IMR-90 (cell line): ENCODE results near the gene SVBP.

Experiments
- CEBPB ChIP-seq: IDR thresholded peaks from 2 replicates; pipeline ENCODE4 v1.6.1; 2012; ENCODE audit warnings: low read depth, low read length, improper control_type of control experiment
- FOS ChIP-seq: fragments of 150-350 bp; IDR thresholded peaks from 2 replicates; pipeline ENCODE4 v1.6.1; 2016; ENCODE audit warnings: low read depth, low read length
- MAFK ChIP-seq: IDR thresholded peaks from 2 replicates; pipeline ENCODE4 v1.6.1; 2012; ENCODE audit warnings: low read depth, low read length, improper control_type of control experiment
- MXI1 ChIP-seq: IDR thresholded peaks from 2 replicates; pipeline ENCODE4 v1.6.1; 2012; ENCODE audit warnings: low read depth, mild to moderate bottlenecking, low read length, moderate library complexity, borderline replicate concordance
- POLR2A ChIP-seq: IDR thresholded peaks from 2 replicates; pipeline ENCODE4 v1.6.1; 2012; ENCODE audit warnings: mild to moderate bottlenecking, low read depth, low read length
- RAD21 ChIP-seq: IDR thresholded peaks from 2 replicates; pipeline ENCODE4 v1.6.1; 2012; ENCODE audit warnings: low read length, improper control_type of control experiment
- SMC3 ChIP-seq: fragments of 150-350 bp; IDR thresholded peaks from 2 replicates; pipeline ENCODE4 v1.6.1; 2016; ENCODE audit warnings: low read depth, mild to moderate bottlenecking, antibody characterized with exemption, low read length, moderate library complexity
- TF ChIP-seq, protein P1 (sequence below): conservative IDR thresholded peaks from 2 replicates; pipeline ENCODE4 v1.5.1; 2012; ENCODE audit warnings: mild to moderate bottlenecking, low read depth, low read length, improper control_type of control experiment
- TF ChIP-seq, protein P2 (sequence below): fragments of 150-350 bp; IDR thresholded peaks from 2 replicates; pipeline ENCODE4 v1.6.1; 2017; ENCODE audit warnings: mild to moderate bottlenecking, antibody characterized with exemption, low read length, low read depth

- TF ChIP-seq RAD21 (no peak), FOS (no peak), POLR2A (no peak), SMC3 (no peak), MAFK (no peak), CEBPB (no peak), MXI1 (no peak)
- TF ChIP-seq, protein P1, sequence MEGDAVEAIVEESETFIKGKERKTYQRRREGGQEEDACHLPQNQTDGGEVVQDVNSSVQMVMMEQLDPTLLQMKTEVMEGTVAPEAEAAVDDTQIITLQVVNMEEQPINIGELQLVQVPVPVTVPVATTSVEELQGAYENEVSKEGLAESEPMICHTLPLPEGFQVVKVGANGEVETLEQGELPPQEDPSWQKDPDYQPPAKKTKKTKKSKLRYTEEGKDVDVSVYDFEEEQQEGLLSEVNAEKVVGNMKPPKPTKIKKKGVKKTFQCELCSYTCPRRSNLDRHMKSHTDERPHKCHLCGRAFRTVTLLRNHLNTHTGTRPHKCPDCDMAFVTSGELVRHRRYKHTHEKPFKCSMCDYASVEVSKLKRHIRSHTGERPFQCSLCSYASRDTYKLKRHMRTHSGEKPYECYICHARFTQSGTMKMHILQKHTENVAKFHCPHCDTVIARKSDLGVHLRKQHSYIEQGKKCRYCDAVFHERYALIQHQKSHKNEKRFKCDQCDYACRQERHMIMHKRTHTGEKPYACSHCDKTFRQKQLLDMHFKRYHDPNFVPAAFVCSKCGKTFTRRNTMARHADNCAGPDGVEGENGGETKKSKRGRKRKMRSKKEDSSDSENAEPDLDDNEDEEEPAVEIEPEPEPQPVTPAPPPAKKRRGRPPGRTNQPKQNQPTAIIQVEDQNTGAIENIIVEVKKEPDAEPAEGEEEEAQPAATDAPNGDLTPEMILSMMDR = no peak
- TF ChIP-seq, protein P2, sequence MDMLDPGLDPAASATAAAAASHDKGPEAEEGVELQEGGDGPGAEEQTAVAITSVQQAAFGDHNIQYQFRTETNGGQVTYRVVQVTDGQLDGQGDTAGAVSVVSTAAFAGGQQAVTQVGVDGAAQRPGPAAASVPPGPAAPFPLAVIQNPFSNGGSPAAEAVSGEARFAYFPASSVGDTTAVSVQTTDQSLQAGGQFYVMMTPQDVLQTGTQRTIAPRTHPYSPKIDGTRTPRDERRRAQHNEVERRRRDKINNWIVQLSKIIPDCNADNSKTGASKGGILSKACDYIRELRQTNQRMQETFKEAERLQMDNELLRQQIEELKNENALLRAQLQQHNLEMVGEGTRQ = no peak
Observed at GRCh38 chr1:42841010-42841409, 23.8 kb upstream of the SVBP start.
